Right lobe of liver (tissue), 6 donors: ENCODE measurements around the gene TMEM134. TPM values are rescaled to one million over a fixed set of nuclear protein-coding genes. Genes with fewer than 3 reads are reported as not detected.
A peak's percentile ranks its signal among the peaks of the same experiment; 100 is the strongest.
"Not testable (repeated sequence)": the region's sequence is repeated elsewhere in the genome, so short reads cannot be mapped to it uniquely, and the experiment has no call there.

Experiments
- ATAC-seq, 4 donors: fragments of 200-7000 bp; cut with Tn5 transposase; one replicate each; pipeline ENCODE4 v1.9.1; 2020; ENCODE audit warnings: mild to moderate bottlenecking in 4 of 4, moderate library complexity in 4 of 4
- DNase-seq, 3 donors: peaks; one replicate each; pipeline ENCODE4 v3.0.0-alpha.2; 2020
- H3K27ac ChIP-seq, 3 donors: fragments of 200-600 bp; one replicate each; pipeline ENCODE4 v1.8.0; 2022
- H3K27me3 ChIP-seq, 2 donors: fragments of 200-600 bp; one replicate each; pipeline ENCODE4 v1.8.0; 2022
- H3K36me3 ChIP-seq, 4 donors: fragments of 200-600 bp; sonication (generic) in 1 of 4; one replicate each; pipeline versions ENCODE4 v1.5.1 to v1.8.0; 2017 to 2022; ENCODE audit warnings: control low read depth in 1 of 4
- H3K4me1 ChIP-seq, 4 donors: fragments of 200-600 bp; sonication (generic) in 1 of 4; one replicate each; pipeline versions ENCODE4 v1.5.1 to v1.8.0; 2017 to 2022; ENCODE audit warnings: control low read depth in 1 of 4
- H3K4me3 ChIP-seq, 3 donors: fragments of 200-600 bp; one replicate each; pipeline ENCODE4 v1.8.0; 2022
- H3K9me3 ChIP-seq, 4 donors: fragments of 200-600 bp; sonication (generic) in 1 of 4; one replicate each; pipeline versions ENCODE4 v1.5.1 to v1.8.0; 2017 to 2022; ENCODE audit warnings: control low read depth in 1 of 4
- POLR2A ChIP-seq: fragments of 450-650 bp; IDR thresholded peaks from one replicate; pipeline ENCODE4 v1.6.1; 2017; ENCODE audit warnings: antibody characterized with exemption, mild to moderate bottlenecking
- WGBS: methylation state at CpG from one replicate; pipeline ENCODE4 v1.1.6; 2018; ENCODE audit warnings: low coverage, low lambda C conversion rate; ENCODE audit not compliant: insufficient coverage; ENCODE audit errors: missing lambda C conversion rate; 5-methylcytosine and 5-hydroxymethylcytosine counted together
- intact Hi-C, 2 donors: fragments of 100-400 bp; cut with DNase I; formaldehyde crosslinking; loops; one replicate each; pipeline versions ENCODE4 v1.11.2 to v1.14.1; 2022
- total RNA-seq, 6 experiments: library from RNA; depleted of rRNA in 2 of 6; stranded (reverse); fragments of >200 nt in 2 of 6; fragmentation: NEBNext Ultra II Directional in 3 of 6; extraction: Animal tissue kit (Norgen Biotek cat#: 25700) in 3 of 6; gene quantifications; one replicate each; pipeline versions ENCODE4 v1.1.0 to v1.2.4, GENCODE V29; 2016 to 2023
- TF ChIP-seq, protein P1 (sequence below), 4 donors: fragments of 200-600 bp in 3 of 4; fragments of 450-650 bp in 1 of 4; IDR thresholded peaks; one replicate each; pipeline versions ENCODE4 v1.5.1 to v1.8.0; 2016 to 2022; ENCODE audit warnings: antibody characterized with exemption in 4 of 4, mild to moderate bottlenecking in 2 of 4
- donor health status: DM: no; HTN: yes; CAD: no.
- donor health status: DM: no; HTN: no; CAD: no.
- donor health status: DM: no; HTN: no; CAD: no.
- donor health status: DM: no; HTN: yes; CAD: no.
- donor health status: DM: no; HTN: yes; CAD: no.

The TMEM134 gene
- total RNA-seq, 6 experiments from 2014 or later: 29.1 to 133 (median 40.9) TPM

- ATAC-seq (no peak), DNase-seq (peak in 2 of 3 donors; percentile 28 to 50)
- no peak overlapping the region for H3K4me3 ChIP-seq
- intact Hi-C loops: no loop called here
- peaks cover 0 to 6% (median 0%) of the 10 kb centered on the region in 4 donors for H3K36me3 ChIP-seq
- no peak overlapping the region for H3K27ac ChIP-seq
- H3K27me3 ChIP-seq: no peaks in the 10 kb centered on the region
- TF ChIP-seq, protein P1, sequence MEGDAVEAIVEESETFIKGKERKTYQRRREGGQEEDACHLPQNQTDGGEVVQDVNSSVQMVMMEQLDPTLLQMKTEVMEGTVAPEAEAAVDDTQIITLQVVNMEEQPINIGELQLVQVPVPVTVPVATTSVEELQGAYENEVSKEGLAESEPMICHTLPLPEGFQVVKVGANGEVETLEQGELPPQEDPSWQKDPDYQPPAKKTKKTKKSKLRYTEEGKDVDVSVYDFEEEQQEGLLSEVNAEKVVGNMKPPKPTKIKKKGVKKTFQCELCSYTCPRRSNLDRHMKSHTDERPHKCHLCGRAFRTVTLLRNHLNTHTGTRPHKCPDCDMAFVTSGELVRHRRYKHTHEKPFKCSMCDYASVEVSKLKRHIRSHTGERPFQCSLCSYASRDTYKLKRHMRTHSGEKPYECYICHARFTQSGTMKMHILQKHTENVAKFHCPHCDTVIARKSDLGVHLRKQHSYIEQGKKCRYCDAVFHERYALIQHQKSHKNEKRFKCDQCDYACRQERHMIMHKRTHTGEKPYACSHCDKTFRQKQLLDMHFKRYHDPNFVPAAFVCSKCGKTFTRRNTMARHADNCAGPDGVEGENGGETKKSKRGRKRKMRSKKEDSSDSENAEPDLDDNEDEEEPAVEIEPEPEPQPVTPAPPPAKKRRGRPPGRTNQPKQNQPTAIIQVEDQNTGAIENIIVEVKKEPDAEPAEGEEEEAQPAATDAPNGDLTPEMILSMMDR (IDR thresholded peaks at IDR 0.05): no peak
- TF ChIP-seq POLR2A: no peak
- peaks cover 0 to 15% (median 5%) of the 10 kb centered on the region in 4 donors for H3K4me1 ChIP-seq
- no peaks in the 10 kb centered on the region for H3K9me3 ChIP-seq
- 83% methylated on average over 6 of the region's 11 CpGs for WGBS
Observed at GRCh38 chr11:67484847-67485311, 15.8 kb upstream of the TMEM134 start.

DNA sequence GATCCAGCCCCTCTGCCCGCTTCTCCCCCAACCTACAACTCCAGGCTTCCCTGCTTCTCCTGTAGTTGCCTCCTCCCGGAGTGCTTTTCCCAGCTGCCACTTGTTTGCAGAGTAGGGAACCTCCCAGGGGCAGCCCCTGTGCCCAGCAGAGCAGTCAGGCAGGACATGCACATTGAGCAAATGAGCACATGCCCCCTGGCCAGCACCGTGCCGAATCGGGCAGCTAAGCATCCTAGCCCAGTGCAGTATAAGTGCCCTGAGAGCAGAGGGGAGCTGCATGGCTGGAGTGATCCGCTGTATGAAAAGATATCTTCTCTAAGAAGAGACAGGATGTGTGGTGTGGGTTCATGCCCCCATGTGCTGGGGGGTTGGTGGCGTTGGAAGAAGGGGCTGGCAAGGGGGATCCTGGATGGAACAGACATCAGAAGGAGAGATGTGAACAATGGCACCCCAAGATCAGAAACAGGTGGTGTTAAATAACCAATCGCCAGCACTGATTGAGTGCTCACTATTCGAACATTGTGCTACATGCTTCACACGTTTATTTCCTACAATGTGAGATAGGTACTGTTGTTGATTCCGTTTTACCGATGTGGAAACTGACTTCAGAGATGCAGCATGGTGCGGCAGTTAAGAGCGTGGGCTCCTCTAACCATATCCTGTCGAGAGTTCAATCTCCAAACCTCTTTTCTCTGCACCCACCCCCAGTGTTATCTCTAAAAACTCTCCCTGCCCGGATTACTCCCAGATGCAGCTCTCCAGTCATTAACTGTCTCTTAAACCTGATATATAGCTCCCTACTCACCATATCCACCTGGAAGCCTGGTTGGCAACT lies 15.0 kb upstream of the TMEM134 start:
- no peaks in the 10 kb centered on the region for H3K9me3 ChIP-seq
- H3K4me1 ChIP-seq: peaks cover 0 to 15% (median 5%) of the 10 kb centered on the region in 4 donors
- DNase-seq: no peak
- TF ChIP-seq, protein P1 (IDR thresholded peaks at IDR 0.05): no peak
- no peak for TF ChIP-seq POLR2A
- peak overlapping the region in 2 of 3 donors; percentile 61 to 66 for H3K4me3 ChIP-seq
- H3K27me3 ChIP-seq: no peaks in the 10 kb centered on the region
- no peak overlapping the region for H3K27ac ChIP-seq
- peaks cover 0 to 6% (median 0%) of the 10 kb centered on the region in 4 donors for H3K36me3 ChIP-seq
- intact Hi-C loops: no loop called here
- ATAC-seq: no peak
- 87% methylated on average over 14 of the region's 16 CpGs for whole genome bisulfite sequencing

DNA sequence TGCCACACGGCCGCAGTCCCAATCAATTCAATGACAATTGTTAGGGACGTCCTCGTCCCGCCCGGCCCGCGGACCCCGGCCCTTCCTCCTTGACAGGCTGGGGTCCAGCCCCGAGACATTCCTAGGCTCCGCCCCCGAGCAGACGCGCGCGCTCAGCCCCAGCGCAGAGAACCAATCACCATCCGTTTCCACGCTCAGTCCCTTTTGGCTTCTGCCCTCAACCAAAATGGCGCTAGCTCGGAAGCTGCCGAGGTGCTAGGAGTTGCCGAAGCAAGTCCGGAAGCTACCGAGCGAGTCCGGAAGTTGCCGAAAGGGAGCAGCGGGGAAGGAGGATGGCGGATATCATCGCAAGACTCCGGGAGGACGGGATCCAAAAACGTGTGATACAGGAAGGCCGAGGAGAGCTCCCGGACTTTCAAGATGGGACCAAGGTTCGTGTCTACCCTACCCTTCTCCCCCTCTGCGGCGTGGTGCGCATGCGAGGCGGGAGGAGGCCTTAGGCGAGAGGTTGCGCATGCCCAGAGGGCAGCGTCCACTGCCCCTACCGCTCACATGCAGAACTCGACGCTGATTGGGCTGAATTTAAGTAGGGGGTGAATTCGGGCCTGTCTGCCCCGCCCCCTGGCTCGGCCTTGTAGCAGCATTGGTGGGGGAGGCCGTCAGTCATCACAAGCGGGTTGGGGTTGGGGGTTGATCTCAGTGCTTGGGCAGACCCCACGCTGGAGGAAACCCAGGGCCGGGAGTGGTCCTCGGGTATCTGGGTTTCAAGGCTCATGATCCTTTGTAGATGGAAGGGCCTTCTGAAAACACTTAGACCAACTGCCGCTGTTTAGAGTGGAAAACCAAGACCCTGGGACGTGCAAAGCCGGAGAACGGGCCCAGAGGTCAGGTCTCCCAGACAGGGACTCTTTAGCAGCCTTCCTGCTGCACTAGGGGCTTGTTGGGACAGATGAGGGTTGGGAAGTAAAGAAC lies 14.1 kb upstream of the TMEM134 start, which contains the start of gene AIP:
Gene AIP (plus strand): TSS at position 200 of the 972 bp plus-strand sequence. CDS start 133 bp downstream, at position 333.
- Histone ChIP-seq H3K27ac (peak within 1 kb of the TSS; percentile 58 to 78 (median 68)), H3K9me3 (no peaks in the 10 kb centered on the region), H3K36me3 (peaks cover 0 to 5% (median 0%) of the 10 kb centered on the region in 4 donors), H3K4me1 (peaks cover 0 to 15% (median 5%) of the 10 kb centered on the region in 4 donors), H3K27me3 (no peaks in the 10 kb centered on the region), H3K4me3 (peak within 1 kb of the TSS; percentile 54 to 66 (median 61))
- WGBS: 1% methylated on average over 30 of the region's 60 CpGs
- ATAC-seq (peak; percentile 98 to 99 (median 98)), DNase-seq (peak; percentile 96 to 98 (median 97))
- intact Hi-C loops: no loop called here
- TF ChIP-seq, protein P1 (IDR thresholded peaks at IDR 0.05): peak in 2 of 4 donors; percentile 14 to 29
- TF ChIP-seq POLR2A: peak; percentile 60

DNA sequence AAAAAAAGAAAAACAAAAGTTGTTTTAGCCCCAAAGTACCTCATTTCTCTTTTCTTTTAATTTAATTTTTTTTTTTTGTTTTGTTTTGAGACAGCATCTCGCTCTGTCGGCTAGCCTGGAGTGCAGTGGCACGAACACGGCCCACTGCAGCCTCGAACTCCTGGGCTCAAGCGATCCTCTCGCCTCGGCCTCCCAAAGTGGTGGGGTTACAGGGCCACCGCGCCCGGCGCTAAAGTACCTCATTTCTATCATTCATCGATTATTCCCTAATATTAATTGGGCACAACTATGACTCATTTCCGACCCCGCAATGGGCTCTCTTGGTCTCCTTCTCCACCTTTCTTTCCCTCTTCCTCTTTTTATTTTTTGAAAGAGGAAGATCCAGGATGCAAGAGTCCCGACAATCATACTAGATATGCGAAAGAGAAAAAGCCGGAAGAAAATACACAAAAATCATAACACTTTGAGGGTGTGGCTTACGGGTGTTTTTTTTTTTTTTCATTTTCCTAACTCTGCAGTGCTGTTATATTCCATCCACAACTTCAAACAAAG lies 13.3 kb upstream of the TMEM134 start:
- Histone ChIP-seq H3K4me3 (peak overlapping the region; percentile 54 to 66 (median 61)), H3K4me1 (peaks cover 0 to 15% (median 5%) of the 10 kb centered on the region in 4 donors), H3K9me3 (no peaks in the 10 kb centered on the region), H3K36me3 (no peaks in the 10 kb centered on the region), H3K27ac (peak overlapping the region; percentile 58 to 78 (median 68)), H3K27me3 (no peaks in the 10 kb centered on the region)
- WGBS: 41% methylated on average over 18 of the region's 19 CpGs
- DNase-seq (no peak), ATAC-seq (peak in 2 of 4 donors; percentile 27 to 31)
- intact Hi-C loops: no loop called here
- TF ChIP-seq, protein P1 (IDR thresholded peaks at IDR 0.05): no peak
- TF ChIP-seq POLR2A: no peak

DNA sequence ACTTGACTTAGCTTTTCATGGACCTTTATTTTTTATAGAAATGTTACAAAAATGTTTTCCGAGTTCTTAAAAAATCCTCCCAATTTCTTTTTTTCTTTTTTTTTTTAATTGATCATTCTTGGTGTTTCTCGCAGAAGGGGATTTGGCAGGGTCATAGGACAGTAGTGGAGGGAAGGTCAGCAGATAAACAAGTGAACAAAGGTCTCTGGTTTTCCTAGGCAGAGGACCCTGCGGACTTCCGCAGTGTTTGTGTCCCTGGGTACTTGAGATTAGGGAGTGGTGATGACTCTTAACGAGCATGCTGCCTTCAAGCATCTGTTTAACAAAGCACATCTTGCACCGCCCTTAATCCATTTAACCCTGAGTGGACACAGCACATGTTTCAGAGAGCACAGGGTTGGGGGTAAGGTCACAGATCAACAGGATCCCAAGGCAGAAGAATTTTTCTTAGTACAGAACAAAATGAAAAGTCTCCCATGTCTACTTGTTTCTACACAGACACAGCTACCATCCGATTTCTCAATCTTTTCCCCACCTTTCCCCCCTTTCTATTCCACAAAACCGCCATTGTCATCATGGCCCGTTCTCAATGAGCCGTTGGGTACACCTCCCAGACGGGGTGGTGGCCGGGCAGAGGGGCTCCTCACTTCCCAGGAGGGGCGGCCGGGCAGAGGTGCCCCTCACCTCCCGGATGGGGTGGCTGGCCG lies 8.4 kb upstream of the TMEM134 start:
- H3K4me3 ChIP-seq, ATAC-seq, DNase-seq, intact Hi-C loops, H3K27ac ChIP-seq, H3K36me3 ChIP-seq, H3K27me3 ChIP-seq, H3K9me3 ChIP-seq: not testable (repeated sequence)
- H3K4me1 ChIP-seq: peaks cover 0 to 14% (median 0%) of the 10 kb centered on the region in 4 donors
- WGBS: 76% methylated on average over 14 of the region's 16 CpGs

GRCh38 chr11:67476692-67477091 lies 7.6 kb upstream of the TMEM134 start:
- intact Hi-C loops, H3K36me3 ChIP-seq, ATAC-seq, DNase-seq, H3K9me3 ChIP-seq, H3K27ac ChIP-seq, H3K4me3 ChIP-seq, H3K27me3 ChIP-seq: not testable (repeated sequence)
- peaks cover 0 to 11% (median 0%) of the 10 kb centered on the region in 4 donors for H3K4me1 ChIP-seq
- 76% methylated on average over 9 of the region's 10 CpGs for WGBS
